Esophagus muscularis mucosa (tissue), 4 donors: ENCODE measurements around the gene STRC.
"Not testable (repeated sequence)": the region's sequence is repeated elsewhere in the genome, so short reads cannot be mapped to it uniquely, and the experiment has no call there.

Experiments used
- EP300 ChIP-seq: sonication (generic); formaldehyde crosslinking; IDR thresholded peaks from one replicate; pipeline ENCODE4 v1.6.1; 2017; ENCODE audit warnings: antibody characterized with exemption
- POLR2A ChIP-seq: fragments of 450-650 bp; IDR thresholded peaks from one replicate; pipeline ENCODE4 v1.6.1; 2017; ENCODE audit warnings: antibody characterized with exemption, moderate library complexity, mild to moderate bottlenecking, low read depth
- POLR2AphosphoS5 ChIP-seq, 2 donors: sonication (generic); formaldehyde crosslinking; IDR thresholded peaks; one replicate each; pipeline ENCODE4 v1.6.1; 2017; ENCODE audit warnings: antibody characterized with exemption in 2 of 2
- TF ChIP-seq, protein P1 (sequence below), 3 experiments: fragments of 200-600 bp in 2 of 3; fragments of 450-650 bp in 1 of 3; sonication (generic) in 2 of 3; IDR thresholded peaks; one replicate each; pipeline ENCODE4 v1.5.1; 2017 to 2019; ENCODE audit warnings: antibody characterized with exemption in 3 of 3, mild to moderate bottlenecking in 2 of 3, moderate library complexity in 1 of 3

DNA sequence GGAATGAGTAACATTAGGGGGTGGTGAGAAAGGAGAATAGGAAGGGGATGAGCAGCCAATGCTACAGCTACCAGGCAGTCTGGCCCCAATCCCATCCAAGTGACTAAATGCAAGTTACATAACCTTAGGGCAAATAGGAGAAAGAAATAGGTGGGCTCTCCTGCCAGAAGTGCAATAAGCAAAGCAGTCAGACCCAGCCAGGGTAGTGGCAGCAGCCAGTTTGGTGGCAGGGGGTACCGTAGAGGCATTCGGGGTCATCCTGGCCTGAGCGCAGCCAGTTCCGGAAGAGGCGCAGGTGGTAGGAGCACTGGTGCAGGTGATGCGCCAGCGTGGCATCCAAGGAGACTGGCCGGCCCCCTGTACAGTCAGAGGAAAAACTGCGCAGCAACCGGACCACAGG lies 41.1 kb upstream of the STRC start:
- TF ChIP-seq, protein P1, sequence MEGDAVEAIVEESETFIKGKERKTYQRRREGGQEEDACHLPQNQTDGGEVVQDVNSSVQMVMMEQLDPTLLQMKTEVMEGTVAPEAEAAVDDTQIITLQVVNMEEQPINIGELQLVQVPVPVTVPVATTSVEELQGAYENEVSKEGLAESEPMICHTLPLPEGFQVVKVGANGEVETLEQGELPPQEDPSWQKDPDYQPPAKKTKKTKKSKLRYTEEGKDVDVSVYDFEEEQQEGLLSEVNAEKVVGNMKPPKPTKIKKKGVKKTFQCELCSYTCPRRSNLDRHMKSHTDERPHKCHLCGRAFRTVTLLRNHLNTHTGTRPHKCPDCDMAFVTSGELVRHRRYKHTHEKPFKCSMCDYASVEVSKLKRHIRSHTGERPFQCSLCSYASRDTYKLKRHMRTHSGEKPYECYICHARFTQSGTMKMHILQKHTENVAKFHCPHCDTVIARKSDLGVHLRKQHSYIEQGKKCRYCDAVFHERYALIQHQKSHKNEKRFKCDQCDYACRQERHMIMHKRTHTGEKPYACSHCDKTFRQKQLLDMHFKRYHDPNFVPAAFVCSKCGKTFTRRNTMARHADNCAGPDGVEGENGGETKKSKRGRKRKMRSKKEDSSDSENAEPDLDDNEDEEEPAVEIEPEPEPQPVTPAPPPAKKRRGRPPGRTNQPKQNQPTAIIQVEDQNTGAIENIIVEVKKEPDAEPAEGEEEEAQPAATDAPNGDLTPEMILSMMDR (IDR thresholded peaks at IDR 0.05), result not testable (repeated sequence)
- TF ChIP-seq POLR2A; EP300; POLR2AphosphoS5 (IDR thresholded peaks at IDR 0.05): not testable (repeated sequence)
